OCI-LY1 (cell line): Measurements from ENCODE around the gene INPP5B.
A peak's percentile ranks its signal among the peaks of the same experiment; 100 is the strongest.
"Not testable (repeated sequence)": the region's sequence is repeated elsewhere in the genome, so short reads cannot be mapped to it uniquely, and the experiment has no call there.

Source experiments
- H2AFZ ChIP-seq: fragments of 200-600 bp; sonication (generic), shearing (Covaris generic); 2 replicates; pipeline ENCODE4 v1.6.0; 2014; ENCODE audit warnings: antibody characterized with exemption, mild to moderate bottlenecking, low read length
- H3F3A ChIP-seq: fragments of 200-600 bp; sonication (generic), shearing (Covaris generic); 2 replicates; pipeline ENCODE4 v1.6.0; 2014; ENCODE audit warnings: mild to moderate bottlenecking, antibody characterized with exemption, low read length, moderate library complexity; ENCODE audit not compliant: insufficient read depth
- H3K27ac ChIP-seq: fragments of 200-600 bp; sonication (generic); 2 replicates; pipeline ENCODE4 v1.5.1; 2014; ENCODE audit warnings: low read length, mixed run types, mild to moderate bottlenecking, low read depth; ENCODE audit not compliant: poor library complexity, severe bottlenecking
- H3K27me3 ChIP-seq: fragments of 200-600 bp; sonication (generic); 2 replicates; pipeline ENCODE4 v1.6.0; 2014; ENCODE audit warnings: antibody characterized with exemption, mild to moderate bottlenecking, low read length, moderate library complexity; ENCODE audit not compliant: insufficient read depth
- H3K36me3 ChIP-seq: fragments of 200-600 bp; sonication (generic); 2 replicates; pipeline ENCODE4 v1.6.1; 2014; ENCODE audit warnings: mild to moderate bottlenecking, antibody characterized with exemption, low read length, moderate library complexity, mixed read lengths; ENCODE audit not compliant: insufficient read depth
- H3K4me1 ChIP-seq: fragments of 200-600 bp; sonication (generic); 2 replicates; pipeline ENCODE4 v1.5.1; 2014; ENCODE audit warnings: mild to moderate bottlenecking, low read length, moderate library complexity; ENCODE audit not compliant: insufficient read depth, severe bottlenecking
- H3K4me2 ChIP-seq: fragments of 200-600 bp; sonication (generic), shearing (Covaris generic); 2 replicates; pipeline ENCODE4 v1.6.1; 2014; ENCODE audit warnings: low read length
- H3K4me3 ChIP-seq: fragments of 200-600 bp; sonication (generic); 2 replicates; pipeline ENCODE4 v1.5.1; 2014; ENCODE audit warnings: low read length, low read depth, mild to moderate bottlenecking, mixed read lengths; ENCODE audit not compliant: poor library complexity, severe bottlenecking
- H3K79me2 ChIP-seq: fragments of 200-600 bp; shearing (Covaris generic); 2 replicates; pipeline ENCODE4 v1.6.1; 2016; ENCODE audit warnings: mixed run types, low read length, mixed read lengths; ENCODE audit not compliant: insufficient read depth
- H3K9ac ChIP-seq: fragments of 200-600 bp; sonication (generic), shearing (Covaris generic); 2 replicates; pipeline ENCODE4 v1.6.1; 2014; ENCODE audit warnings: mild to moderate bottlenecking, low read length, mixed read lengths
- H3K9me2 ChIP-seq: fragments of 200-600 bp; sonication (generic), shearing (Covaris generic); 2 replicates; pipeline ENCODE4 v1.6.1; 2014; ENCODE audit warnings: low read depth, mild to moderate bottlenecking, low read length, mixed read lengths
- H3K9me3 ChIP-seq: fragments of 200-600 bp; shearing (Covaris generic); 2 replicates; pipeline ENCODE4 v1.6.1; 2014; ENCODE audit warnings: low read length, mixed read lengths
- H4K20me1 ChIP-seq: fragments of 200-600 bp; sonication (generic), shearing (Covaris generic); 2 replicates; pipeline ENCODE4 v1.6.0; 2016; ENCODE audit warnings: mild to moderate bottlenecking, low read length; ENCODE audit not compliant: insufficient read depth
- EZH2 ChIP-seq: fragments of 200-600 bp; sonication (generic), shearing (Covaris generic); IDR thresholded peaks from 2 replicates; pipeline ENCODE4 v1.8.0; 2017; ENCODE audit warnings: borderline replicate concordance, mixed run types, mild to moderate bottlenecking, antibody characterized with exemption, low read length, moderate library complexity, mixed read lengths
- TF ChIP-seq, protein P1 (sequence below): fragments of 200-600 bp; sonication (generic), shearing (Covaris generic); IDR thresholded peaks from 2 replicates; pipeline ENCODE4 v1.5.1; 2017; ENCODE audit warnings: mild to moderate bottlenecking, antibody characterized with exemption, low read length, moderate library complexity, mixed read lengths

INPP5B gene

DNA sequence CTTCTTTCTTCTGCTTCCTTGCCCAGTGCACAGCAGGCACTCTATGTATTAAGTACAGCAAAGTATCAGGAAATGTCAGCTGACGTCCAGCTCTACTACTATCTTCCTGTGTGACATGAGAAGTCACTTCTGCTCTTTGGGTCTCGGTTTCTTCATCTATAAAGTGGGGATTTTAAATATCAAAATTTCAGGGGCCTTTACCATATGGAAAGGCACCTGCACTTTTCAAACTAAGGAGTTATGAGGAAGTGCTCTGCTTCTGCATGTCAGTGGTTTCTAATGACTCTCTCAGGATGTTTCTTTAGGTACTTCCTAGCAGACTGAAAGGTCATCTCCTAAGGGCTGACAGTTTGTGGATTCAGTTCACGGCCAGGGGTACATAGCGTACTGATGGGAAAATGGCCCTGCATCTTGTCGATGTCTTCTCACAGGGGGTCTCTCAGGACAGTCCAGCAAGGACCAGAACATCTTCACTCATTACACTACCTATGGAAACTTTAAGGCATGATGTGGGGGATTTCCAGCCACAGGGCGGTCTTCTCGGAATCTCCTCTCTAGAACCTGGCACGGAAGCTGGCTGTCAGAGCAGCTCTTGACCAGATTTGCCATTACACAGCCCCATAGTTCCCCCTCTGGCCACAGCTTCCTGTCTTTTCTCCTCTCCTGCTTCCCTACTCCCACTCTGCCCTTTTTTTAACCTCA, 45.5 kb downstream of the INPP5B start:
- no peak overlapping the region for H3K9ac ChIP-seq
- H3K9me3 ChIP-seq: peaks cover 4% of the 10 kb centered on the region; the same call in 1 of the 2 replicates
- TF ChIP-seq, protein P1, sequence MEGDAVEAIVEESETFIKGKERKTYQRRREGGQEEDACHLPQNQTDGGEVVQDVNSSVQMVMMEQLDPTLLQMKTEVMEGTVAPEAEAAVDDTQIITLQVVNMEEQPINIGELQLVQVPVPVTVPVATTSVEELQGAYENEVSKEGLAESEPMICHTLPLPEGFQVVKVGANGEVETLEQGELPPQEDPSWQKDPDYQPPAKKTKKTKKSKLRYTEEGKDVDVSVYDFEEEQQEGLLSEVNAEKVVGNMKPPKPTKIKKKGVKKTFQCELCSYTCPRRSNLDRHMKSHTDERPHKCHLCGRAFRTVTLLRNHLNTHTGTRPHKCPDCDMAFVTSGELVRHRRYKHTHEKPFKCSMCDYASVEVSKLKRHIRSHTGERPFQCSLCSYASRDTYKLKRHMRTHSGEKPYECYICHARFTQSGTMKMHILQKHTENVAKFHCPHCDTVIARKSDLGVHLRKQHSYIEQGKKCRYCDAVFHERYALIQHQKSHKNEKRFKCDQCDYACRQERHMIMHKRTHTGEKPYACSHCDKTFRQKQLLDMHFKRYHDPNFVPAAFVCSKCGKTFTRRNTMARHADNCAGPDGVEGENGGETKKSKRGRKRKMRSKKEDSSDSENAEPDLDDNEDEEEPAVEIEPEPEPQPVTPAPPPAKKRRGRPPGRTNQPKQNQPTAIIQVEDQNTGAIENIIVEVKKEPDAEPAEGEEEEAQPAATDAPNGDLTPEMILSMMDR: no peak
- no peak for TF ChIP-seq EZH2
- H3K27ac ChIP-seq: peak overlapping the region; percentile 40
- H3K4me1 ChIP-seq: peaks cover 8% of the 10 kb centered on the region
- no peaks in the 10 kb centered on the region for H3K9me2 ChIP-seq
- H3K27me3 ChIP-seq: no peaks in the 10 kb centered on the region
- no peak overlapping the region for H3K4me3 ChIP-seq
- H4K20me1 ChIP-seq: no peaks in the 10 kb centered on the region
- H2AFZ ChIP-seq: no peak overlapping the region
- H3K4me2 ChIP-seq: no peak overlapping the region
- peaks cover 32% of the 10 kb centered on the region for H3K36me3 ChIP-seq
- H3K79me2 ChIP-seq: peaks cover 5% of the 10 kb centered on the region; the same call in 1 of the 2 replicates
- H3F3A ChIP-seq: no peaks in the 10 kb centered on the region

DNA sequence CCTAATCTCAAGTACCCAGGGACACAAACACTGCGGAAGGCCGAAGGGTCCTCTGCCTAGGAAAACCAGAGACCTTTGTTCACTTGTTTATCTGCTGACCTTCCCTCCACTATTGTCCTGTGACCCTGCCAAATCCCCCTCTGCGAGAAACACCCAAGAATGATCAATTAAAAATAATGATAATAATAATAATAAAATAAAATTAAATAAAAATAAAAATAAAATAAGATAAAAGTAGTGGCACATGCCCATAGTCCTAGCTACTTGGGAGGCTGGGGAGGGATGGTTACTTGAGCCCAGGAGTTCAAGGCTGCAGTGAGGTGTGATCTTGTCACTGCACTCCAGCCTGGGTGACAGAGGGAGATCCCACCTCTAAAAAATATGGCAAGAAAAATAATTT, 49.3 kb downstream of the INPP5B start:
- H3K4me1 ChIP-seq, H3K9me3 ChIP-seq, H3K27me3 ChIP-seq, H3K27ac ChIP-seq, H3K4me2 ChIP-seq, H3K9me2 ChIP-seq, H3K4me3 ChIP-seq, H3K79me2 ChIP-seq, H3K9ac ChIP-seq, H3F3A ChIP-seq, H2AFZ ChIP-seq, H4K20me1 ChIP-seq: not testable (repeated sequence)
- peaks cover 11% of the 10 kb centered on the region; the same call in 1 of the 2 replicates for H3K36me3 ChIP-seq

- H3F3A ChIP-seq: no peaks in the 10 kb centered on the region
- H2AFZ ChIP-seq: no peak overlapping the region
- H3K9me3 ChIP-seq: no peaks in the 10 kb centered on the region
- no peak for TF ChIP-seq EZH2
- TF ChIP-seq, protein P1: no peak
- H3K4me1 ChIP-seq: no peaks in the 10 kb centered on the region
- no peak overlapping the region for H3K4me2 ChIP-seq
- no peak overlapping the region for H3K9ac ChIP-seq
- no peak overlapping the region for H3K27ac ChIP-seq
- H3K4me3 ChIP-seq: no peak overlapping the region
- H3K79me2 ChIP-seq: peaks cover 5% of the 10 kb centered on the region; the same call in 1 of the 2 replicates
- H3K9me2 ChIP-seq: no peaks in the 10 kb centered on the region
- H3K36me3 ChIP-seq: peaks cover 27% of the 10 kb centered on the region
- no peaks in the 10 kb centered on the region for H4K20me1 ChIP-seq
- H3K27me3 ChIP-seq: no peaks in the 10 kb centered on the region
These were observed 53.2 kb downstream of the INPP5B start for GRCh38 chr1:37893673-37894072.
